Stimulated activated CD8-positive, alpha-beta memory T cell treated with anti-CD3 and anti-CD28 coated beads, Interleukin-7, amount 100 ng/mL, for 1 hour (primary cell): ENCODE measurements around the gene GRIK4.
"Not testable (repeated sequence)": the region's sequence is repeated elsewhere in the genome, so short reads cannot be mapped to it uniquely, and the experiment has no call there.

Experiments
- DNase-seq, 2 donors: peaks; one replicate each; pipeline ENCODE4 v3.0.0-alpha.2; 2020; ENCODE audit warnings: low read depth in 2 of 2

Gene GRIK4

GRCh38 chr11:120574876-120575275 lies 63.3 kb downstream of the GRIK4 start:
- no peak for DNase-seq

- no peak for DNase-seq
Measured at GRCh38 chr11:120575461-120575860, 63.9 kb downstream of the GRIK4 start.

GRCh38 chr11:120576606-120577005 lies 65.1 kb downstream of the GRIK4 start:
- DNase-seq: no peak

- DNase-seq: no peak
Measured at GRCh38 chr11:120577041-120577440, 65.5 kb downstream of the GRIK4 start.

- no peak for DNase-seq
Measured at GRCh38 chr11:120577624-120578363, 66.2 kb downstream of the GRIK4 start.

GRCh38 chr11:120578596-120579154 lies 67.1 kb downstream of the GRIK4 start:
- DNase-seq: no peak

- DNase-seq: no peak
Measured at GRCh38 chr11:120579611-120580031, 68.1 kb downstream of the GRIK4 start.

GRCh38 chr11:120581313-120581712 lies 69.8 kb downstream of the GRIK4 start:
- no peak for DNase-seq

GRCh38 chr11:120582535-120582934 lies 71.0 kb downstream of the GRIK4 start:
- not testable (repeated sequence) for DNase-seq

GRCh38 chr11:120586072-120586471 lies 74.5 kb downstream of the GRIK4 start:
- DNase-seq: no peak

GRCh38 chr11:120586728-120587127 lies 75.2 kb downstream of the GRIK4 start:
- DNase-seq: no peak

GRCh38 chr11:120587299-120587698 lies 75.8 kb downstream of the GRIK4 start:
- no peak for DNase-seq

- no peak for DNase-seq
Measured at GRCh38 chr11:120589376-120589775, 77.8 kb downstream of the GRIK4 start.

- DNase-seq: no peak
Measured at GRCh38 chr11:120590472-120590871, 78.9 kb downstream of the GRIK4 start.

GRCh38 chr11:120594746-120595145 lies 83.2 kb downstream of the GRIK4 start:
- DNase-seq: no peak

GRCh38 chr11:120595557-120595956 lies 84.0 kb downstream of the GRIK4 start:
- no peak for DNase-seq

- DNase-seq: no peak
Measured at GRCh38 chr11:120597250-120598215, 86.0 kb downstream of the GRIK4 start.

- no peak for DNase-seq
Measured at GRCh38 chr11:120598517-120599257, 87.1 kb downstream of the GRIK4 start.

- no peak for DNase-seq
Measured at GRCh38 chr11:120599816-120600420, 88.4 kb downstream of the GRIK4 start.

- DNase-seq: no peak
Measured at GRCh38 chr11:120601536-120601935, 90.0 kb downstream of the GRIK4 start.

- no peak for DNase-seq
Measured at GRCh38 chr11:120603071-120603470, 91.5 kb downstream of the GRIK4 start.
